HEK293 (cell line): Measurements from ENCODE around the gene DERL2.

Experiments used
- CTCF ChIA-PET: fragments of 350-600 bp; formaldehyde crosslinking; extraction: SDS; loops from one replicate; lab custom pipeline; 2021; ENCODE audit warnings: antibody characterized with exemption; lab: Yijun Ruan, JAX
- POLR2A ChIA-PET: fragments of 300-600 bp; formaldehyde crosslinking; extraction: SDS; loops from one replicate; lab custom pipeline; 2020; ENCODE audit warnings: antibody characterized with exemption, inconsistent platforms; lab: Yijun Ruan, JAX
- H3K27ac ChIP-seq: fragments of 200-500 bp; sonication (Bioruptor generic); 2 replicates; pipeline ENCODE4 v1.5.1; 2014; ENCODE audit warnings: low read depth, low read length, control low read depth, inconsistent platforms; ENCODE audit errors: extremely low read depth
- H3K36me3 ChIP-seq, 2 experiments: fragments of 200-500 bp in 1 of 2; sonication (Bioruptor generic) in 1 of 2; 1 replicate in 1 of 2; 2 replicates in 1 of 2; pipeline ENCODE4 v1.5.1; 2014 to 2017; ENCODE audit warnings: inconsistent platforms in 2 of 2, low read length in 2 of 2; ENCODE audit not compliant: control insufficient read depth in 2 of 2, insufficient read depth in 1 of 2
- H3K4me1 ChIP-seq: fragments of 200-500 bp; sonication (Bioruptor generic); 2 replicates; pipeline ENCODE4 v1.5.1; 2014; ENCODE audit warnings: mild to moderate bottlenecking, low read length, inconsistent platforms; ENCODE audit not compliant: control insufficient read depth, insufficient read depth
- H3K4me3 ChIP-seq: 2 replicates; pipeline ENCODE4 v1.5.1; 2011; ENCODE audit warnings: low read depth, mild to moderate bottlenecking, control low read depth, low read length, moderate library complexity
- H3K9me3 ChIP-seq: fragments of 200-500 bp; sonication (Bioruptor generic); 2 replicates; pipeline ENCODE4 v1.5.1; 2014; ENCODE audit warnings: low read depth, low read length, inconsistent platforms; ENCODE audit not compliant: control insufficient read depth, insufficient read depth
- GLI4 ChIP-seq: fragments of 450-650 bp; formaldehyde crosslinking; IDR thresholded peaks from 2 replicates; pipeline ENCODE4 v1.5.1; 2016; ENCODE audit warnings: missing biosample characterization, missing genetic modification characterization
- ZNF223 ChIP-seq: fragments of 450-650 bp; formaldehyde crosslinking; IDR thresholded peaks from 2 replicates; pipeline ENCODE4 v1.5.1; 2016; ENCODE audit warnings: missing biosample characterization, missing genetic modification characterization
- ZNF266 ChIP-seq: fragments of 450-650 bp; formaldehyde crosslinking; IDR thresholded peaks from 2 replicates; pipeline ENCODE4 v1.5.1; 2016; ENCODE audit warnings: missing biosample characterization, missing genetic modification characterization, low read depth
- ZNF274 ChIP-seq, 2 experiments: fragments of 200-500 bp in 1 of 2; fragments of 450-650 bp in 1 of 2; sonication (Bioruptor generic) in 1 of 2; formaldehyde crosslinking in 1 of 2; IDR thresholded peaks; 2 replicates each; pipeline versions ENCODE4 v1.5.1 to v1.6.1; 2014 to 2016; ENCODE audit warnings: borderline replicate concordance in 1 of 2, inconsistent platforms in 1 of 2, low read length in 1 of 2, missing biosample characterization in 1 of 2, missing genetic modification characterization in 1 of 2
- ZNF549 ChIP-seq: fragments of 450-650 bp; IDR thresholded peaks from 2 replicates; pipeline ENCODE4 v1.5.1; 2018; ENCODE audit warnings: missing biosample characterization, missing genetic modification characterization, mild to moderate bottlenecking, inconsistent platforms, moderate library complexity
- ZNF560 ChIP-seq: fragments of 450-650 bp; formaldehyde crosslinking; IDR thresholded peaks from 2 replicates; pipeline ENCODE4 v1.5.1; 2017; ENCODE audit warnings: missing biosample characterization, missing genetic modification characterization, borderline replicate concordance
- ZNF561 ChIP-seq: fragments of 450-650 bp; IDR thresholded peaks from 2 replicates; pipeline ENCODE4 v1.5.1; 2018; ENCODE audit warnings: missing biosample characterization, missing genetic modification characterization, borderline replicate concordance
- ZNF701 ChIP-seq: fragments of 450-650 bp; formaldehyde crosslinking; IDR thresholded peaks from 2 replicates; pipeline ENCODE4 v1.5.1; 2016; ENCODE audit warnings: missing biosample characterization, missing genetic modification characterization
- ZNF791 ChIP-seq: fragments of 450-650 bp; formaldehyde crosslinking; IDR thresholded peaks from 2 replicates; pipeline ENCODE4 v1.5.1; 2016; ENCODE audit warnings: missing biosample characterization, missing genetic modification characterization
- TF ChIP-seq, protein P1 (sequence below): fragments of 450-650 bp; formaldehyde crosslinking; IDR thresholded peaks from 2 replicates; pipeline ENCODE4 v1.5.1; 2017; ENCODE audit warnings: missing biosample characterization, missing genetic modification characterization
- TF ChIP-seq, protein P2 (sequence below): fragments of 450-650 bp; formaldehyde crosslinking; IDR thresholded peaks from 2 replicates; pipeline ENCODE4 v1.5.1; 2016; ENCODE audit warnings: missing biosample characterization, missing genetic modification characterization
- TF ChIP-seq, protein P3 (sequence below): fragments of 450-650 bp; formaldehyde crosslinking; IDR thresholded peaks from 2 replicates; pipeline ENCODE4 v1.5.1; 2016; ENCODE audit warnings: missing biosample characterization, missing genetic modification characterization
- TF ChIP-seq, protein P4 (sequence below): fragments of 450-650 bp; formaldehyde crosslinking; IDR thresholded peaks from 2 replicates; pipeline ENCODE4 v1.5.1; 2016; ENCODE audit warnings: missing biosample characterization, missing genetic modification characterization, borderline replicate concordance
- TF ChIP-seq, protein P5 (sequence below): fragments of 450-650 bp; formaldehyde crosslinking; IDR thresholded peaks from 2 replicates; pipeline ENCODE4 v1.5.1; 2017; ENCODE audit warnings: missing biosample characterization, missing genetic modification characterization

The DERL2 gene

DNA sequence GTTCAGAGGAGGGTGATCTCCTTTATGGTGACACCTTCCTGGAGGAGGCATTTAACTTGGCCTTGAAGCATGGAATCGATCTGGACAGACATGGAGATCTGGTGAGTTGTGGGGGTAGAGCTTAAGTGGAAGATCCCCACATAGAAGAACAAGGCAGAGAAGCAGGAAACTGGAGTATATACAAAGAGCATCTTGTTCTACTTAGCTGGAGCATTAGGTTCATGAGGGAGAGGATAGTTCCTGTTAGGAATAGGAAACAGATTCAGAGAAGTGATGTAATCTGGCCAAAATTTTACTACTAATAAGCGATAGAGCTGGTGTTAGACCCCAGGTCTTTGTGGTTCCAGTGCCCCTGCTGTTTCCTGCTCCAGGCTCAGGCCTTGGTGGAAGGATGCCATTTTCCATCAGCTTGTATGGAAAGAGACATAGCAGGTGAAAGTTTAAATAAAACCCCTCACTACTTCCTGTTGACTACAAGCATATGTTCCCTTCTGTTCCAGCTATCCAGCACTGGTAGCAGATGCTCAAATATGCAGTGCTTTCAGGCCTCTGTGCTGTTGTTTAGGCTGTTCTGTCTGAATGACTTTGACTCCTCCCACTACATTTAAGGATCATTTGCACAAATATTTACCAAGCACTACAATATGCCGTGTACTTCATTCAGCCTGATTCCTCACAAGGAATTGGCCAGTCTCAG is 56.6 kb downstream of the DERL2 start (continued):
- TF ChIP-seq, protein P1, sequence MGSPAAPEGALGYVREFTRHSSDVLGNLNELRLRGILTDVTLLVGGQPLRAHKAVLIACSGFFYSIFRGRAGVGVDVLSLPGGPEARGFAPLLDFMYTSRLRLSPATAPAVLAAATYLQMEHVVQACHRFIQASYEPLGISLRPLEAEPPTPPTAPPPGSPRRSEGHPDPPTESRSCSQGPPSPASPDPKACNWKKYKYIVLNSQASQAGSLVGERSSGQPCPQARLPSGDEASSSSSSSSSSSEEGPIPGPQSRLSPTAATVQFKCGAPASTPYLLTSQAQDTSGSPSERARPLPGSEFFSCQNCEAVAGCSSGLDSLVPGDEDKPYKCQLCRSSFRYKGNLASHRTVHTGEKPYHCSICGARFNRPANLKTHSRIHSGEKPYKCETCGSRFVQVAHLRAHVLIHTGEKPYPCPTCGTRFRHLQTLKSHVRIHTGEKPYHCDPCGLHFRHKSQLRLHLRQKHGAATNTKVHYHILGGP (tag by site-specific recombination): no peak
- TF ChIP-seq ZNF223: no peak
- TF ChIP-seq ZNF791 (tag by site-specific recombination): no peak
- TF ChIP-seq ZNF274 (IDR thresholded peaks at IDR 0.05; ENCODE audit: low read length): no peak
- no peak for TF ChIP-seq ZNF274 (tag by site-specific recombination; IDR thresholded peaks at IDR 0.05; ENCODE audit: borderline replicate concordance)

DNA sequence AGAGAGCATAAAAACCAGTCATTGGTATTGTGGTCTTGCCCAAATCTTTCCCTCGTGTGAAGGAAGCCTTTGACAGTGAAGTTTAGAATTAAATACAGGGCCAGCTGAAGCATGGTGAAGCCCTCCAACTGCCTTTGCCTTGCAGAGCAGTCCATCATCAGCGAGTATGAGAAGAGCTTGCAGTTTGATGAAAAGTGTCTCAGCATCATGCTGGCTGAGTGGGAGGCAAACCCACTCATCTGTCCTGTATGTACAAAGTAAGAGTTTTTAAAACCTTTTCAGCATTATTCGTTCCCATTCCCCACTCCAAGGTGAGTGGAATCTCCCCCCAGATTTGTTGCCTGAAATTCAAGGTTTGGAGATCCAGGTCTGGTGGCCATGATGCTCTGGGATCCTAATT is 60.2 kb downstream of the DERL2 start:
- H3K9me3 ChIP-seq: no peaks in the 10 kb centered on the region
- H3K4me3 ChIP-seq: no peak overlapping the region
- peaks cover 83 to 96% of the 10 kb centered on the region in 2 experiments for H3K36me3 ChIP-seq
- no peak overlapping the region for H3K27ac ChIP-seq
- TF ChIP-seq ZNF560 (no peak), ZNF561 (no peak), ZNF701 (tag by site-specific recombination) (no peak), ZNF266 (no peak), GLI4 (tag by site-specific recombination) (no peak)
- TF ChIP-seq, protein P2, sequence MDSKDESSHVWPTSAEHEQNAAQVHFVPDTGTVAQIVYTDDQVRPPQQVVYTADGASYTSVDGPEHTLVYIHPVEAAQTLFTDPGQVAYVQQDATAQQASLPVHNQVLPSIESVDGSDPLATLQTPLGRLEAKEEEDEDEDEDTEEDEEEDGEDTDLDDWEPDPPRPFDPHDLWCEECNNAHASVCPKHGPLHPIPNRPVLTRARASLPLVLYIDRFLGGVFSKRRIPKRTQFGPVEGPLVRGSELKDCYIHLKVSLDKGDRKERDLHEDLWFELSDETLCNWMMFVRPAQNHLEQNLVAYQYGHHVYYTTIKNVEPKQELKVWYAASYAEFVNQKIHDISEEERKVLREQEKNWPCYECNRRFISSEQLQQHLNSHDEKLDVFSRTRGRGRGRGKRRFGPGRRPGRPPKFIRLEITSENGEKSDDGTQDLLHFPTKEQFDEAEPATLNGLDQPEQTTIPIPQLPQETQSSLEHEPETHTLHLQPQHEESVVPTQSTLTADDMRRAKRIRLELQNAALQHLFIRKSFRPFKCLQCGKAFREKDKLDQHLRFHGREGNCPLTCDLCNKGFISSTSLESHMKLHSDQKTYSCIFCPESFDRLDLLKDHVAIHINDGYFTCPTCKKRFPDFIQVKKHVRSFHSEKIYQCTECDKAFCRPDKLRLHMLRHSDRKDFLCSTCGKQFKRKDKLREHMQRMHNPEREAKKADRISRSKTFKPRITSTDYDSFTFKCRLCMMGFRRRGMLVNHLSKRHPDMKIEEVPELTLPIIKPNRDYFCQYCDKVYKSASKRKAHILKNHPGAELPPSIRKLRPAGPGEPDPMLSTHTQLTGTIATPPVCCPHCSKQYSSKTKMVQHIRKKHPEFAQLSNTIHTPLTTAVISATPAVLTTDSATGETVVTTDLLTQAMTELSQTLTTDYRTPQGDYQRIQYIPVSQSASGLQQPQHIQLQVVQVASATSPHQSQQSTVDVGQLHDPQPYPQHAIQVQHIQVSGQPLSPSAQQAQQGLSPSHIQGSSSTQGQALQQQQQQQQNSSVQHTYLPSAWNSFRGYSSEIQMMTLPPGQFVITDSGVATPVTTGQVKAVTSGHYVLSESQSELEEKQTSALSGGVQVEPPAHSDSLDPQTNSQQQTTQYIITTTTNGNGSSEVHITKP (tag by site-specific recombination): no peak
- TF ChIP-seq, protein P3, sequence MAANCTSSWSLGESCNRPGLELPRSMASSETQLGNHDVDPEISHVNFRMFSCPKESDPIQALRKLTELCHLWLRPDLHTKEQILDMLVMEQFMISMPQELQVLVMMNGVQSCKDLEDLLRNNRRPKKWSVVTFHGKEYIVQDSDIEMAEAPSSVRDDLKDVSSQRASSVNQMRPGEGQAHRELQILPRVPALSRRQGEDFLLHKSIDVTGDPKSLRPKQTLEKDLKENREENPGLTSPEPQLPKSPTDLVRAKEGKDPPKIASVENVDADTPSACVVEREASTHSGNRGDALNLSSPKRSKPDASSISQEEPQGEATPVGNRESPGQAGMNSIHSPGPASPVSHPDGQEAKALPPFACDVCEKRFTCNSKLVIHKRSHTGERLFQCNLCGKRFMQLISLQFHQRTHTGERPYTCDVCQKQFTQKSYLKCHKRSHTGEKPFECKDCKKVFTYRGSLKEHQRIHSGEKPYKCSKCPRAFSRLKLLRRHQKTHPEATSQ: no peak
- TF ChIP-seq, protein P4, sequence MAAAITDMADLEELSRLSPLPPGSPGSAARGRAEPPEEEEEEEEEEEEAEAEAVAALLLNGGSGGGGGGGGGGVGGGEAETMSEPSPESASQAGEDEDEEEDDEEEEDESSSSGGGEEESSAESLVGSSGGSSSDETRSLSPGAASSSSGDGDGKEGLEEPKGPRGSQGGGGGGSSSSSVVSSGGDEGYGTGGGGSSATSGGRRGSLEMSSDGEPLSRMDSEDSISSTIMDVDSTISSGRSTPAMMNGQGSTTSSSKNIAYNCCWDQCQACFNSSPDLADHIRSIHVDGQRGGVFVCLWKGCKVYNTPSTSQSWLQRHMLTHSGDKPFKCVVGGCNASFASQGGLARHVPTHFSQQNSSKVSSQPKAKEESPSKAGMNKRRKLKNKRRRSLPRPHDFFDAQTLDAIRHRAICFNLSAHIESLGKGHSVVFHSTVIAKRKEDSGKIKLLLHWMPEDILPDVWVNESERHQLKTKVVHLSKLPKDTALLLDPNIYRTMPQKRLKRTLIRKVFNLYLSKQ (tag by site-specific recombination): no peak
- TF ChIP-seq, all 188 proteins: peak for 0
- ChIA-PET CTCF (interaction anchor here (0.6 to 3.5 kb wide), 3 partner anchors 13 to 1175 kb away, joined by 3 to 20 read pairs (median 4); partner anchors contain the start of gene C1QBP), POLR2A (interaction anchor here (1.1 kb wide), 1 partner anchor 11 kb away, joined by 3 read pairs; no protein-coding TSS in a partner anchor)
- H3K4me1 ChIP-seq: no peaks in the 10 kb centered on the region

DNA sequence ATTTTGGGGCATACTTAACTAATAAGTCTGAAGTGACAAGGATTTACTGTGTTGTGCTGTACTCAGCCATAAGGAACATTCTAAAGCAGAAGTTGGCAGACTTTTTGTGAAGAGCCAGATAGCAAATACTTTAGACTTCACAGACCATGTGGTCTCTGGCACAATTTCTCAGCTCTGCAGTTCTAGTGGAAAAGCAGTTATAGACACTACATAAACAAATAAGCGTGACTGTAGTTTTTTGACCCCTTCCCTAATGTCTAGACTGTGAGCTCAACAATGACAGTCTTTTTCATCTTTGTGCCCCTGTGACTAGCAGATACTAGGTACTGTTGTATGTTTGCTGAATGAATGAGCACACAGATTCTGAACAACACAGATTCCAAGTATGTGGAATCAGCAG is 61.1 kb downstream of the DERL2 start:
- H3K36me3 ChIP-seq: peaks cover 74 to 86% of the 10 kb centered on the region in 2 experiments
- POLR2A ChIA-PET: interaction anchor here (1.0 kb wide), 1 partner anchor 14 kb away, joined by 4 read pairs; the partner anchor contains the start of gene C1QBP
- no peak for TF ChIP-seq ZNF549
- TF ChIP-seq, protein P5, sequence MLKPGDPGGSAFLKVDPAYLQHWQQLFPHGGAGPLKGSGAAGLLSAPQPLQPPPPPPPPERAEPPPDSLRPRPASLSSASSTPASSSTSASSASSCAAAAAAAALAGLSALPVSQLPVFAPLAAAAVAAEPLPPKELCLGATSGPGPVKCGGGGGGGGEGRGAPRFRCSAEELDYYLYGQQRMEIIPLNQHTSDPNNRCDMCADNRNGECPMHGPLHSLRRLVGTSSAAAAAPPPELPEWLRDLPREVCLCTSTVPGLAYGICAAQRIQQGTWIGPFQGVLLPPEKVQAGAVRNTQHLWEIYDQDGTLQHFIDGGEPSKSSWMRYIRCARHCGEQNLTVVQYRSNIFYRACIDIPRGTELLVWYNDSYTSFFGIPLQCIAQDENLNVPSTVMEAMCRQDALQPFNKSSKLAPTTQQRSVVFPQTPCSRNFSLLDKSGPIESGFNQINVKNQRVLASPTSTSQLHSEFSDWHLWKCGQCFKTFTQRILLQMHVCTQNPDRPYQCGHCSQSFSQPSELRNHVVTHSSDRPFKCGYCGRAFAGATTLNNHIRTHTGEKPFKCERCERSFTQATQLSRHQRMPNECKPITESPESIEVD: peak; percentile 45; the same call in 1 of the 2 replicates
- TF ChIP-seq, all 188 proteins: peak for 1
- Histone ChIP-seq H3K4me3 (no peak overlapping the region), H3K9me3 (no peaks in the 10 kb centered on the region), H3K27ac (no peak overlapping the region), H3K4me1 (no peaks in the 10 kb centered on the region)
- CTCF ChIA-PET: interaction anchor here (1.6 to 3.5 kb wide), 2 partner anchors 14 kb away, joined by 10 to 20 read pairs; partner anchors contain the start of gene C1QBP
